GM12891 (cell line): ENCODE measurements around the gene ZMIZ1.

Experiments used
- DNase-seq: peaks from one replicate; pipeline ENCODE4 v3.0.0; 2011; ENCODE audit warnings: low spot score; ENCODE audit not compliant: insufficient read length
- FAIRE-seq: peaks from 2 replicates; lab custom pipeline; 2011; peaks lifted over from hg19 to GRCh38; lab: Jason Lieb, UNC
- PAX5 ChIP-seq: IDR thresholded peaks from 2 replicates; pipeline ENCODE4 v1.6.1; 2011; ENCODE audit warnings: low read length, moderate library complexity, mild to moderate bottlenecking; ENCODE audit not compliant: insufficient read depth, severe bottlenecking
- POLR2A ChIP-seq: IDR thresholded peaks from 2 replicates; pipeline ENCODE4 v1.6.1; 2011; ENCODE audit warnings: low read depth, low read length, control low read depth
- POLR2AphosphoS5 ChIP-seq: IDR thresholded peaks from 2 replicates; pipeline ENCODE4 v1.6.1; 2011; ENCODE audit warnings: low read depth, low read length, control low read depth
- POU2F2 ChIP-seq: IDR thresholded peaks from 2 replicates; pipeline ENCODE4 v1.6.1; 2011; ENCODE audit warnings: low read depth, mild to moderate bottlenecking, control low read depth, low read length, moderate library complexity
- SPI1 ChIP-seq: IDR thresholded peaks from 2 replicates; pipeline ENCODE4 v1.6.1; 2011; ENCODE audit warnings: low read depth, low read length, control low read depth
- TAF1 ChIP-seq: IDR thresholded peaks from 2 replicates; pipeline ENCODE4 v1.6.1; 2011; ENCODE audit warnings: low read depth, low read length, control low read depth

Gene ZMIZ1

GRCh38 chr10:79046741-79047583 lies 21.8 kb upstream of the ZMIZ1 start:
- TF ChIP-seq SPI1 = no peak
- TF ChIP-seq POU2F2 = no peak
- no peak for TF ChIP-seq POLR2A
- TF ChIP-seq POLR2AphosphoS5 = no peak
- no peak for TF ChIP-seq PAX5
- TF ChIP-seq TAF1 = no peak
- DNase-seq (no peak), FAIRE-seq (no peak)

- FAIRE-seq = no peak
- no peak for DNase-seq
- TF ChIP-seq POU2F2 (no peak), POLR2AphosphoS5 (no peak), SPI1 (no peak), PAX5 (no peak), POLR2A (no peak), TAF1 (no peak)
Measured at GRCh38 chr10:79047584-79047874, 21.2 kb upstream of the ZMIZ1 start.

GRCh38 chr10:79047875-79048638 lies 20.7 kb upstream of the ZMIZ1 start:
- DNase-seq (no peak), FAIRE-seq (no peak)
- TF ChIP-seq POLR2AphosphoS5 (no peak), TAF1 (no peak), POLR2A (no peak), PAX5 (no peak), SPI1 (no peak)

- TF ChIP-seq SPI1 (no peak), POLR2AphosphoS5 (no peak), POLR2A (no peak), POU2F2 (no peak), PAX5 (no peak), TAF1 (no peak)
- no peak for DNase-seq
- no peak for FAIRE-seq
Measured at GRCh38 chr10:79048639-79049550, 19.9 kb upstream of the ZMIZ1 start.

- TF ChIP-seq POLR2AphosphoS5 (no peak), POU2F2 (no peak), TAF1 (no peak), SPI1 (no peak), POLR2A (no peak), PAX5 (no peak)
- no peak for DNase-seq
- FAIRE-seq = no peak
Measured at GRCh38 chr10:79049931-79050895, 18.6 kb upstream of the ZMIZ1 start.

GRCh38 chr10:79050896-79051555 lies 17.7 kb upstream of the ZMIZ1 start:
- TF ChIP-seq TAF1 (no peak), SPI1 (no peak), POLR2AphosphoS5 (no peak), POLR2A (no peak), PAX5 (no peak), POU2F2 (no peak)
- DNase-seq (no peak), FAIRE-seq (no peak)

- DNase-seq (no peak), FAIRE-seq (no peak)
- TF ChIP-seq TAF1 (no peak), PAX5 (no peak), SPI1 (no peak), POLR2AphosphoS5 (no peak), POU2F2 (no peak), POLR2A (no peak)
Measured at GRCh38 chr10:79051766-79052165, 17.0 kb upstream of the ZMIZ1 start.

- DNase-seq (no peak), FAIRE-seq (no peak)
- TF ChIP-seq PAX5 = no peak
Measured at GRCh38 chr10:79052291-79053080, 16.3 kb upstream of the ZMIZ1 start.
